GM18517 (cell line): ENCODE measurements around the gene SNTG2.

Source experiments
- ATAC-seq: cut with Tn5 transposase; IDR thresholded peaks from one replicate; pipeline ENCODE4 v1.9.1; 2021; ENCODE audit warnings: mild to moderate bottlenecking, moderate library complexity; ENCODE audit not compliant: unreplicated experiment

Gene SNTG2

DNA sequence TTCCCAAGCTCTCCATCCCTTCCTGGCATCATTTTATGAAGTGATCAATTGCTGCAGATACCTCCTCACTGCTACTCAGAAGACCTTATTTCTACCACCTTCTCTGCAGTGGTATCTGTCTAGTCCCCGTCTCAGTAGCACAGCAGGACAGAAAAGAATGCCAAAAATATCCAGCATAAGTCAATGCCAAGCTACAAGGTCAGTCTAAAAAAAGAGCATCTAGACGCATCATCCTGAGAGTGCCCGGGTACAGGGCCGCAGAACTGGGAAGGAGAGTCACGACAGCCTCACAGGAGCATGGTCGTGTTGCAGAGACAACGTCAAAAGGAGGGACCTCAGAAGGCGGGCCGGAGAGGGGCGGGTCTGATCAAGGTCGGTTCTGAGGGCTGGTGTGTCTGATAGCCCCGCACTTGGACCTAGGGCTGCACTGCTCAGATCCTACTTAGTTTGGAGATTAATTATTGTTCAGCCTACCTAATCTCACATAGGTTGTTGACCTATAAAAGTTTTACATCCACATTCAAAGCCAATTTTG is 24.3 kb upstream of the SNTG2 start:
- ATAC-seq = no peak

DNA sequence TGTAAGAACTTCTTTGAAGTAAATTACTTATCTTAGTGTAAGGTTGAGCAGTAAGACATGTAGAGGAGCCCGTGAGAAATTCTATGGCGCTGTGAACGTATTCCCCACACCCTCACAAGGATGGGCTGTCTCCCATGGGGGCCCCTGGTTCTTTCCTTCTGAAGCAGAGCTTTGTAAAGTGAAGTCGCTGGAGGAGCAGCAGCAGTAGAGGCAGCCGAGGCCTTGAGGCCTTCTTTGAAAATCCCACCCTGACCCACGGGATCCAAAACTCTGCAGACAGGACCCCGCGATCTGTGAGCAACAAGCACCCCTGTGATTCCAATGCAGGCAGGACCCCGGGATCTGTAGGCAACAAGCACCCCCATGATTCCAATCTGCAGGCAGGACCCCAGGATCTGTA is 23.8 kb upstream of the SNTG2 start:
- no peak for ATAC-seq

DNA sequence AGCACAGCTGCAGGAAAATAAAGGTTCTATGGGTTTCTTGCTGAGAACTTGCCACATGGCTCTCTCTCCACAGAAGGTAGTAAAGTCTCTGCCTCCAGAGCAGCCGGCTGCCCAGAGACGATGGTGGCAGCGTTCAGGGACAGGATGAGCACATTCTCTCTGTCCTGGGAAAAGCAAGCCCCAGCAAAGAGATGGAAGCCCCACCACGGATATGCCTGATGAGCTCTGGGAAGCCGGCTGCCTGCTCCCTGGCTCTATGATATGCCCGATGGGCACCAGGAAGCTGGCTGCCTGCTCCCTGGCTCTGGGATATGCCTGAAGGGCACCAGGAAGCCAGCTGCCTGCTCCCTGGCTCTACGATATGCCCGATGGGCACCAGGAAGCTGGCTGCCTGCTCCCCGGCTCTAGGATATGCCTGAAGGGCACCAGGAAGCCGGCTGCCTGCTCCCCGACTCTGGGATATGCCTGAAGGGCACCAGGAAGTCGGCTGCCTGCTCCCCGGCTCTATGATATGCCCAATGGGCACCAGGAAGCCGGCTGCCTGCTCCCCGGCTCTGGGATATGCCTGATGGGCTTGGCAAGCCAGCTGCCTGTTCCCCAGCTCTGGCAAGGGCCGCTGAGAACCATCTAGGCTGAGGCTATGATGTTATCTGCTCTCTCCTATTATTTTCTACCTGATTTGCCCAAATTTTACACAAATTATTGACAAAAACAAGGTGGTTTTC is 21.5 kb upstream of the SNTG2 start:
- ATAC-seq = no peak

DNA sequence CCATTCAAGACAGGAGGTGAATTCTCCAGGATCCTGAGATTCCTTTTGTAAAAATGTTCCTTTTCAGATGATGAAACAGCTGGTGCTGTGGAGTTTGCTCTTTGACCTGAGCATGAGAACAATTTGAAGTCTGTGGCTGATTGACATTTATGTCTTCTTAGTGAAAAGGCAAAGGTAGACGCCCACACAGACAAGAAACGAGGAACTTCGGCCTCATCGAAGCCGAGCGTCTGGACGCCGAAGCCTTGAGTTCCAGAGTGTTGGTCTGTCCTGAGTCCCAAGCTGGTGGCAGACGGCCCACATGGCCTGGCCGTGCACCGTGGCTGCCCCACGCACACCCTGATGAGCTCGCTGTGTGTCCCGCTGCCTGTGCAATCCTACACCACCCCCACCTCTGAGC is 20.7 kb upstream of the SNTG2 start:
- no peak for ATAC-seq

DNA sequence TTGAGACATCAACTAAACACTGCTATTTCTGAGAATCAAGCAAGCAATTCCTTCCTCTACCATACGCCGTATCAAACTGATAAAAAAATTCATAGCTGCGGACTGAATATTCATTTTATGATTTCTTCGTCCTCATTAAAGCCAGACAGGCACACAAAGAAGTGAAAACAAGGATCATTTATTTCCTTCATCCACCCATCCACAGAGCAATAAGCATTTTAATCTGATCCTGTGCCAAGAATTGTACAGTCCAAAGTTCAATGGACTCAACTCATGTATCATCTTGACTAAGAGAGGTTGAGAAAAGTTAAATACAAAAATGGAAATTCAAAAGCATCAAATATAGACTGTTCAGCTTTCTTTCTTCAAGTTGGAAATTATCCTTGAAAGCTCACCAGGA is 19.7 kb upstream of the SNTG2 start:
- ATAC-seq = no peak

DNA sequence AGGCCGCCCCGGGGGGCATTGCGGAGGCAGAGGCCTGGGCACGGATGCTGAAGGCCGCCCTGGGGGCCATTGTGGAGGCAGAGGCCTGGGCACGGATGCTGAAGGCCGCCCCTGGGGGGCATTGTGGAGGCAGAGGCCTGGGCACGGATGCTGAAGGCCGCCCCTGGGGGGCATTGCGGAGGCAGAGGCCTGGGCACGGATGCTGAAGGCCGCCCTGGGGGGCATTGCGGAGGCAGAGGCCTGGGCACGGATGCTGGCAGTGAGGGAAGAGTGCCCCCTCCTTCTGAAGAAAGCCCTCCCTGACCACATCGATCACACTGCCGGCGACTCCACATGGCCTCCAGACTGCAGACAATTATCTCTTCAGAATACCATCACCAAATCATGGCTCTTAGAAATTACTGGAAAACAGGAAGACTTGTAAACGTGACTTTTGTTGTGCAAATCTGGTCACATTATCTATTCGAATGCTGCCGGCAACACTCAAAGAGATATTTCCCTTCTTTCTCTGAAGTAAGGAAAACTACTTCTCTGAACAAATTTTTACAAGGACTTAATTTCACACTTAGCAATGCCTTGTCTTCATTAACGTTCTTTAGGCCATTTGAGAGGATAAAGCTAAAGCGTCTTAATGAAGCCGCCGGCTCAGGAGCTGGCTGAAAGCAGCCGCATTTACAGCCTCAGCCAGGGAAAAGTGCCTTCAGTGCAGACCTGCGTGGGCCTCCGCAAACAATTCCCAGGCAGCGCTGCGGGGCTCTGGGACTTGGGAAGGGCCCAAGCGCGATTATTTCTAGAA is 18.1 kb upstream of the SNTG2 start:
- ATAC-seq = no peak

DNA sequence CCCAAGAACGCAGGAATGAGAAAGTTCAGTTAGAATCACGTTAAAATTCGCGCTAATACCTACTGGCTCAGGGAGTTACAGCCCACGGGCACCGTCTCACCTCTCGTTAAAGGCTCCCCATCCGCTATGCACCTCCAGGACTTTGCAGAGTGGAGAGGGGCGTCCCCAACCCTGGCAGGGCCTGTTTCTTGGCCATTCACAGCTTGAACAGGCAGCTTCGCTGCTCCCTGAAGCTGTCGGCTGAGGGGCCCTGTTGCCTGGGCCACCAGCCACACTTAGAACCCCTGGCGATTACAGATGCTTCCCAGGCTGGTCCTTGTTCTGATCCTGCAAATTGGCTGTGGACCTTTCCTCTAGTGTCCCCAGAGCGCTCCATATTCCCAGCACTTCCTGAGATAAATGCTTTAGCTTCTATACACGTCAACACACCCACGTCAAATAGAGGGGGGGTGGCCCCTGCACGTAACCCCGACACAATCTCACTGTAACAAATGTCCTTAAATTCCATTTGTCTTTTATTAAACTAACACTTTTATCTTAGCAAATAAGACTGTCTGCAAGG is 16.8 kb upstream of the SNTG2 start:
- no peak for ATAC-seq

DNA sequence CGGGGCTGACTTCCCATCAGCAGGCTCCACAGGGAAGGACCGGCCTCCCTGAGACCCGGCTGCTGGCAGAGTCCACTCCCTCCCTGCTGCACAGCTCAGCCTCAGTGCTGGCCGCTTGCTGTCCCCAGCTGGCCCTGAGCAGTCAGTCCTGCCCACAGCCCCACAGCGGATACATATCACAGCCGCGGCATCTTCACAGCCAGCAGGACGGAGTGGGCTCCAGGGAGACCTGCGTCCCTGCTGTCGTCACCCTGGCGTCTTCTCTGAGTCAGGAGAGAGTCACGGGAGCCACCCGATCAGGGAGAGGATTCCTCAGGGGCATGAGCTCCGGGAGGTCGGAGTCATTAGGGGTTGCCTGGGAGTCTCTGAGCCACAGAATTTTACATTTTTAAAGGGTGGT is 13.1 kb upstream of the SNTG2 start:
- no peak for ATAC-seq

GRCh38 chr2:938181-939005 is 12.3 kb upstream of the SNTG2 start:
- no peak for ATAC-seq

DNA sequence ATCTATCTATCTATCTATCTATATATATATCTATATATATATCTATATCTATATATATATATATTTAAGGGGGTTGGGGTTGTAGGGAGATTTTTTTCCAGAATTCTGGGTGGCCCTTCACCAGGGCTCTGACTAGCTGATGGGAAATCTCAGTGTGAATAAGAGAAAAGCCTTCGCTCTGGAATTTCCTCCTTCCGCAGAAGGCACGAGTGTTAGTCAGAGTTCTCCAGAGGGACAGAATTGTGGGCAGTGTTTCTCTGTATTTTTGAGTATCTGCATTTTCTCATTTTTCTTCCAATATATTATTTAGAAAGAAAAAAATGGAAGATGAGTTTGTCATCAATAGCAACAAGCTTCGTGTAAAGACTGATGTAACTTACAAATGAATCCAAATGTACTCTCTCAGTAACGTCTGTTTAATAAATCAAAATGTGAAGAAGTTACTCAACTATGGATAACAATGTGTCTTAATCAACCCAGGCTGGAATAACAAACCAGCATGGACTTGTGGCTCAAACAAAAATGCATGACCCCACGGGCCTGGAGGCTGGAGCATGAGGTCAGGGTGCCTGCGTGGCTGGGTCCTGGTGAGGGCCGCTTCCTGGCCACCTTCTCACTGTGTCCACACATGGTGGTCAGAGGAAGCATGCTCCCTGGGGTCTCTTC is 10.6 kb upstream of the SNTG2 start:
- ATAC-seq = no peak

- ATAC-seq = no peak
Observed at GRCh38 chr2:941871-942270, 8.8 kb upstream of the SNTG2 start.

DNA sequence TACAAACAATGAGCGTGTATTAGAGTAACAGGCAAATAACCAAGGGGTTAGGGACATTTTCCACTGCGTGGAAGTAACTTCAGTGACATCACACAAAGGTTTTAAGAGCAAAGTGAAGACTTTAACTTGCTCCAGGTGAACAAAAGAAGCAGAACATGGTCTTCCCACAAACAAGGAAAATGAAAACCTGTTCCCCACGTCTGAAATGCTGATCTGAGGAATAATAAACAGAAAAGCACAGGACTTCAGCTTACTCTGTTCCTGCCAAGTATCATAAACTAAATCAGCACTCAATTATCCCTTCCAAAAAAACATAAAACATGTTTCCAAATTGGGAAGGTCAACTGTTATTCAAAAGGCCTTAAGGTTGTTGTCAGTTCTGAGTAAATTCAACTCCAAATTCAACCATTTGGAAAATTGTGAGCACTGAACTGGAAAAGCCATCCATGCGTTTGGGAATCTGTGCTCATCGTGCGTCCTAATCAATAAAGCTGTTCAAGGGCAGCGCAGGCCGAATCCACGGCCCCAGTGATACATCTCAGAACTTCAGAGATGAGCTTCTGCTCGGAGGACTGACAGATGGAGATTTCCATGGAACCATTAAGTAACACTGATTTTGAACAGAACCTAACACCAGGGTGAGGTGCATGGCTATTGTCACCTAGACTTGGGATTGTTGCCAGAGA is 7.7 kb upstream of the SNTG2 start:
- ATAC-seq = no peak

DNA sequence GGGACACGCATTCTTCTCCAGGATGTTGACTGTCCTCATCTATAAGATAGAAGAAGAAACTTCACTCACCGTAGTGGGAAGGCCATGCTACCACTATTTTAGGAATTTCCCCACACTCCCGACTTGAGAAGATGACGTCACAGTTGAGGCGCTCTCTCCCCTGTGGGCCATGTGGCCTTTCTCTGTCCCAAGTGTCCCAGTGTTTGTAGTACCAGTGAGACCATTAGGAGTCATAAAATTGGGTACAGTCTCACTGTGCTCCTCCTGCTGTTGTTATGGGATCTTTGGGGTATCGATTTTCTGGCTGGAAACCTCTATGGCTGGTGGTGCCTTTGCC is 7.2 kb upstream of the SNTG2 start:
- ATAC-seq = no peak

DNA sequence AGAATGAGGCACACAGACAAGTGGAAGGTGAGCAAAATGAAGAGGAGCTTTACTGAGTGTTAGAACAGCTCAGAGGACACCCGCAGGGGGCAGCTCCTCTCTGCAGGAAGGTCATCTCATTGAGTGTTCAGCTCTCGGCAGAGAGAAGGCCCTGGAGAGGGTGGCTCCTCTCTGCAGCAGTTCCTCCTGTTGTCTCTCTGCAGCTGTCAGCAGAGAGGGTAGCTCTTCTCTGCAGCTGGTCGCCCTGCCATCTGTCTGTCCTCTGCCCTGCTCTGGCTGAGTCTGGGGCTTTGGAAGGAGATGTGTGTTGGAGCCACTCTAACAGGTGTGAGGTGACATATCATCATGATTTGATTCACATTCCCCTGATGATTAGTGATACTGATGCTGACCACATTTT is 6.8 kb upstream of the SNTG2 start:
- ATAC-seq = no peak

DNA sequence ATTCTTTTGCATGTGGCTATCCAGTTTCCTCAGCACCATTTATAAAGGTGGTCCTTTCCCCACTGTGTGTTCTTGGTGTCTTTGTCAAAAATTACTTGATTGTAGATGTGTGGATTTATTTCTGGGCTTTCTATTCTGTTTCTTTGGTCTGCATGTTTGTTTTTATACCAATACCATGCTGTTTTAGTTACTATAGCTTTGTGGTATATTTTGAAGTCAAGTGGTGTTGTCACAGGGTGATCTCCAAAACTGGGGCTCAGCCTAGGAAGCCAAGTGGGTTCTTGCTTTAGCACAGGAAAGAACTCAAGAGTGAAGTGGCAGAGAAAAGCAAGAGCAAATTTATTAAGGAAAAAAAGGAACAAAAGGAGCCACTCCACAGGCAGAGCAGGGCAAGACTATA is 6.0 kb upstream of the SNTG2 start:
- ATAC-seq = no peak

GRCh38 chr2:945104-945503 is 5.5 kb upstream of the SNTG2 start:
- no peak for ATAC-seq

GRCh38 chr2:946073-946948 is 4.3 kb upstream of the SNTG2 start:
- peak; percentile 60 for ATAC-seq

DNA sequence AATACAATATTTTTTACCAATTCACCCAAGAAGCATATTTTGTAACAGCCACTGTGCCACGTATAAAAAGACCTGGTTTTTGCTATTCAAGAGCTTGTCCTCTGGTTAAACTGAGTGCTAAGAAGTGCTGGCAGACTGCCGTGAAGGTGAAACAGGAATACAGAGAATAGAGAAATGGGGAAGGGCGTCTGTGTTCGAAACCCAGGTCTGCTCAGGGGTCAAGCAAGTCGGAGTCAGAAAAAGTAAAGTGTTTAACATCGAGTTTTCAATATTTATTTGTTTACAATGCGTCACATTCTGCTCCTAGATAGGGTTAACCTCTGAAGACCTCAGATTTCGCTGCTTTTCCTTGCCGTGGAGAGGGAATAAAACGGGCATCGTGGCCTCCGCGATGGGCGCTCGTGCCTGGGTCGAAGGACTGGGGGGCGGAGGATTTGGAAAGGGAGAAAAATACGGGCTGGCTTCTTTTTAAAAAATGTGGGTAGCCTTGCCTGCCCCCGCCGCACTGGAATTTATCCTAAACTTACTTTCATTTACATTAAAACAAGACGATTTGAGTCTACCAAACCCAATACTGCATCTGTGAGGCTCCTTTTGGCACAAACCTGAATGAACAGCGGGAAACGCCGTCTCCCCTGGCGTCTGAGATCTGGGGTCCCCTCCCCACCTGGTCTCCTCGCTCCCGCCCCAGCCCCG is 1.1 kb upstream of the SNTG2 start:
- ATAC-seq = no peak
